Measurements from ENCODE around the gene PTPRT. TPM values are rescaled to one million over a fixed set of nuclear protein-coding genes. Genes with fewer than 3 reads are reported as not detected.

PTPRT gene
- total RNA-seq, 1 donor from 2014 or later, result not detected

DNA sequence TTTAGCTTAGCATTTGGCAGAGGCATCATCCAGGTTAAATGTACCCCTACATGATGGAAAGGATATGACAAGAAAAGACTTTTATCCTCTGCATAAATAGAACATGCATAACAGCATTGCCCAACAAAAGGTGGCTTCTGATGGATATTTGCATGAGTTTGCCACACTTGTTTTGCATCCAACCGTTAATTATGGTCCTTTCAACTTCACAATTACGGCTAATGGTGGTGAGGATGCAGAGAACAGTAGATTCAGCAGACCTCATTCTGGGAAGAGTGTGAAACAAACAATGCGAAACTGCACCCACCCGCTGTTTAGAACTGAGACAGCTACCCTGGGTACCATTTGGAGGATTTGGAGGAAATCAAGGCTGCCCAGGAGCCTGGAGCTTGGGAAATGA is 880.7 kb downstream of the PTPRT start:
- no peak overlapping the region for H3K27ac Mint-ChIP-seq (ENCODE audit: unreplicated experiment)
- no peaks in the 10 kb centered on the region for H3K27me3 Mint-ChIP-seq (ENCODE audit: low read depth)
- H3K4me1 Mint-ChIP-seq (ENCODE audit: low read depth), result no peaks in the 10 kb centered on the region
- H3K36me3 Mint-ChIP-seq (ENCODE audit: low read depth), result no peaks in the 10 kb centered on the region
- H3K9me3 Mint-ChIP-seq (ENCODE audit: low read depth), result peaks cover 6% of the 10 kb centered on the region
- TF ChIP-seq, protein P1, sequence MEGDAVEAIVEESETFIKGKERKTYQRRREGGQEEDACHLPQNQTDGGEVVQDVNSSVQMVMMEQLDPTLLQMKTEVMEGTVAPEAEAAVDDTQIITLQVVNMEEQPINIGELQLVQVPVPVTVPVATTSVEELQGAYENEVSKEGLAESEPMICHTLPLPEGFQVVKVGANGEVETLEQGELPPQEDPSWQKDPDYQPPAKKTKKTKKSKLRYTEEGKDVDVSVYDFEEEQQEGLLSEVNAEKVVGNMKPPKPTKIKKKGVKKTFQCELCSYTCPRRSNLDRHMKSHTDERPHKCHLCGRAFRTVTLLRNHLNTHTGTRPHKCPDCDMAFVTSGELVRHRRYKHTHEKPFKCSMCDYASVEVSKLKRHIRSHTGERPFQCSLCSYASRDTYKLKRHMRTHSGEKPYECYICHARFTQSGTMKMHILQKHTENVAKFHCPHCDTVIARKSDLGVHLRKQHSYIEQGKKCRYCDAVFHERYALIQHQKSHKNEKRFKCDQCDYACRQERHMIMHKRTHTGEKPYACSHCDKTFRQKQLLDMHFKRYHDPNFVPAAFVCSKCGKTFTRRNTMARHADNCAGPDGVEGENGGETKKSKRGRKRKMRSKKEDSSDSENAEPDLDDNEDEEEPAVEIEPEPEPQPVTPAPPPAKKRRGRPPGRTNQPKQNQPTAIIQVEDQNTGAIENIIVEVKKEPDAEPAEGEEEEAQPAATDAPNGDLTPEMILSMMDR (IDR thresholded peaks at IDR 0.05), result no peak
- H3K4me3 Mint-ChIP-seq (ENCODE audit: unreplicated experiment), result no peak overlapping the region
- no peak for DNase-seq (ENCODE audit: low spot score)

DNA sequence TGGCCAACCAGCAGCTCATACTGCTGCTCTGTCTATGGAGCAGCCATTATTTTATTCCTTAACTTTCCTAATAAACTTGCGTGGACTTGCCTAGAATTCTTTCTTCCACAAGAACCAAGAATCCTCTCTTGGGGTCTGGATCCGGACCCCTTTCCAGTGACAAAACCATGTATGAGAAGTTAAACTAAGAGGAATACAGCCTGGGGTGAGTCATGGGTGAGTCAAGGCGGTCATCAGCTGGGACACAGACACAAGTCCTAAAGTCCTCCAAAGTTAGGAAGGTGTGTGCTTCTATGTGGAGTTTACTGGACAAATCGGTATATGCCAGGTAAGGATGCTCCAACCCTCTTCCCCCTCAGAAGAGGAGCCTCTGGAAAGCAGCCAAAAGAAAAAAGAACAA is 881.5 kb downstream of the PTPRT start:
- no peak for DNase-seq (ENCODE audit: low spot score)
- no peaks in the 10 kb centered on the region for H3K4me1 Mint-ChIP-seq (ENCODE audit: low read depth)
- H3K9me3 Mint-ChIP-seq (ENCODE audit: low read depth), result peaks cover 6% of the 10 kb centered on the region
- H3K4me3 Mint-ChIP-seq (ENCODE audit: unreplicated experiment), result no peak overlapping the region
- TF ChIP-seq, protein P1 (IDR thresholded peaks at IDR 0.05), result no peak
- no peak overlapping the region for H3K27ac Mint-ChIP-seq (ENCODE audit: unreplicated experiment)
- no peaks in the 10 kb centered on the region for H3K36me3 Mint-ChIP-seq (ENCODE audit: low read depth)
- no peaks in the 10 kb centered on the region for H3K27me3 Mint-ChIP-seq (ENCODE audit: low read depth)

DNA sequence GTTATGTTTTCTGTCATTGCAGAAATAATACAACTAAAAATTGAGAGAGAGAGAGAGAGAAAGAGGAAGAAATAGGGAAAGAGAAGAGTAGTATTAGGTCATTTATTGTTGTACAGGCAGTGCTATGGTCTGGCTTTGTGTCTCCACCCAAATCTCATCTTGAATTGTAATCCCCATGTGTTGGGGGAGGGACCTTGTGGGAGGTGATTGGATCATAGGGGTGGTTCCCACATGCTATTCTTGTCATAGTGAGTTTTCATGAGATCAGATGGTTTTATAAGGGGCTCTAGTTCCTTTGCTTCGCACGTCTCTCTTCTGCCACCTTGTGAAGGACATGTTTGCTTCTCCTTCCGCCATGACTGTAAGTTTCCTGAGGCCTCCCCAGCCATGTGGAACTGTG is 894.1 kb downstream of the PTPRT start:
- no peak for DNase-seq (ENCODE audit: low spot score)
- Mint-ChIP-seq H3K27me3 (ENCODE audit: low read depth) (no peaks in the 10 kb centered on the region), H3K4me3 (ENCODE audit: unreplicated experiment) (no peak overlapping the region), H3K4me1 (ENCODE audit: low read depth) (no peaks in the 10 kb centered on the region), H3K9me3 (ENCODE audit: low read depth) (peaks cover 12% of the 10 kb centered on the region), H3K27ac (ENCODE audit: unreplicated experiment) (no peak overlapping the region), H3K36me3 (ENCODE audit: low read depth) (no peaks in the 10 kb centered on the region)
- TF ChIP-seq, protein P1 (IDR thresholded peaks at IDR 0.05), result no peak

DNA sequence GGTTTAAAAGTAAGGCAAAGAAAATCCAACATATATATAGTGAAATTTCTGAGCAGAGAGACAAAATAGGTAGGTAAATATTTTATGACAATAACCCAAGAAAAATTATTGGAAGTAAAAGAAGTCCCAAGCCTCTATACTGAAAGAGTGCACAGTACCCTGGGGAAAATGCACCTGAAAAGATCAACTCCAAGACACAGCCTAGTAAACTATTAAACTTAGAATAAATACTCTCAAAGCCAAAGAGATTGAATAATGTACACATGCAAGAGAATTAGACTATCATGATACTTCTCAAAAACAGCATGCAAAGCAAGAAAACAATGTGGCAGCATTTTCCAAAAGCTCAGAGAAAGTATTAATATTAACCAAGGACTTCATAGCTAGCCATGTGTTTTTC is 894.7 kb downstream of the PTPRT start:
- Mint-ChIP-seq H3K36me3 (ENCODE audit: low read depth) (no peaks in the 10 kb centered on the region), H3K27ac (ENCODE audit: unreplicated experiment) (no peak overlapping the region), H3K4me3 (ENCODE audit: unreplicated experiment) (no peak overlapping the region), H3K27me3 (ENCODE audit: low read depth) (no peaks in the 10 kb centered on the region), H3K4me1 (ENCODE audit: low read depth) (no peaks in the 10 kb centered on the region), H3K9me3 (ENCODE audit: low read depth) (peaks cover 13% of the 10 kb centered on the region)
- TF ChIP-seq, protein P1 (IDR thresholded peaks at IDR 0.05), result no peak
- no peak for DNase-seq (ENCODE audit: low spot score)

DNA sequence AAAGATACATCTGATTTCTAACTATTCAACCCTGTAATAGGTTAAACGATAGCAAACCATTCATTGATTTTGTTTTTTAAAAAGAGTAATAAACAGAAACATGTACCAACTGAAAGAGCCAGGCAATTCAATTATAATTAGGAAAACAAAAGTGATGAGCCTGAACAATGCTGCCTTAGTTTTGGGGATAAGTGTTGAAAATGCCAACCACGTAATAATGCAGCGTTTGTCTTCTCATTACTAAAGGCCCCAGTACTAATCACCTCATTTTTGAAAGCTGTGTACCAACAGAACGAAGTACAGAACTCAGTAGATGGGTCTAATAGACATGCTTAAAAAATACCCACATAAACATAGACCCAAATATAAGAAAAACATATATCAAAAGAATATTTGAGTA is 907.9 kb downstream of the PTPRT start:
- Mint-ChIP-seq H3K9me3 (ENCODE audit: low read depth) (peaks cover 51% of the 10 kb centered on the region), H3K4me3 (ENCODE audit: unreplicated experiment) (no peak overlapping the region), H3K4me1 (ENCODE audit: low read depth) (no peaks in the 10 kb centered on the region), H3K27me3 (ENCODE audit: low read depth) (no peaks in the 10 kb centered on the region), H3K36me3 (ENCODE audit: low read depth) (no peaks in the 10 kb centered on the region), H3K27ac (ENCODE audit: unreplicated experiment) (no peak overlapping the region)
- TF ChIP-seq, protein P1 (IDR thresholded peaks at IDR 0.05), result no peak
- no peak for DNase-seq (ENCODE audit: low spot score)

All from chondrocyte (in vitro differentiated cells).